NCI-H345 treated with DMSO at 0.1 percent for 48 hours (cell line): ENCODE data around the gene ATF1.

Experiments used
- DNase-seq: peaks from one replicate; lab custom pipeline; 2025; ENCODE audit not compliant: unreplicated experiment; lab: John Stamatoyannopoulos, UW

The ATF1 gene

GRCh38 chr12:50763639-50764285 is at the start of gene ATF1:
Gene ATF1, plus strand, starts transcription at chr12:50764101. Its CDS starts 16,045 bp downstream, at chr12:50780146.
- DNase-seq = no peak

- DNase-seq = no peak
Measured at GRCh38 chr12:50715174-50715573, 48.7 kb upstream of the ATF1 start.

GRCh38 chr12:50718760-50719159 is 45.1 kb upstream of the ATF1 start:
- no peak for DNase-seq

DNA sequence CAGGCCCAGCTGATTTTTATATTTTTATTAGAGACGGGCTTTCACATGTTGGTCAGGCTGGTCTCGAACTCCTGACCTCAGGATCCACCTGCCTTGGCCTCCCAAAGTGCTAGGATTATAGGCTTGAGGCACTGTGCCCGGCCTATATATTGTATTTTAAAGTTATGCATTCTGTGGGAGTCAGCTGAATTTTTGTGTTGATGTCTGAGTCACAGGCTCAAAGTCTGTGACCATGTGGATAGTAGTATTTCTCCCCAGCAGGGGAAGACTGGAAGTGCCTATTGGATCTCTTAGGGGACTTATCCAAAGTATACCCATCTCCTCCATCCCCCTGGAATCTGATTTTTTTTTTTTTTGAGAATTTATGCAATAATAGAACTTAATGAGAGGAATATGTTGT is 43.8 kb upstream of the ATF1 start:
- no peak for DNase-seq

DNA sequence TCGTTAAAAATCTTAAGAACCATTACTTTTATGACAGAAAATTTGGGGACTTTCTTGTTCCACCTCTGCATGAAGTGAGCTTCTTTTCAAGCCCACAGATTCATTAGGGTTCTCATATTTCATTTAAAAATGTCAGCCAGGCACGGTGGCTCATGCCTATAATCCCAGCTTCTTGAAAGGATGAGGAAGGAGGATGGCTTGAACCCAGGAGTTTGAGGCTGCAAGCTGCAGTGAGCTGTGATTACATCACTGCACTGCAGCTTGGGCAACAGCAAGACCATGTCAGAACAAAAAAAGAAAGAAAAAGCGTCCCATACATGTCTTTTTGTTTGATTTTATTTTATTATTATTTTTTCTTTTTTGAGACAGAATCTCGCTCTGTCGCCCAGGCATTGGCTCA is 43.4 kb upstream of the ATF1 start:
- no peak for DNase-seq

DNA sequence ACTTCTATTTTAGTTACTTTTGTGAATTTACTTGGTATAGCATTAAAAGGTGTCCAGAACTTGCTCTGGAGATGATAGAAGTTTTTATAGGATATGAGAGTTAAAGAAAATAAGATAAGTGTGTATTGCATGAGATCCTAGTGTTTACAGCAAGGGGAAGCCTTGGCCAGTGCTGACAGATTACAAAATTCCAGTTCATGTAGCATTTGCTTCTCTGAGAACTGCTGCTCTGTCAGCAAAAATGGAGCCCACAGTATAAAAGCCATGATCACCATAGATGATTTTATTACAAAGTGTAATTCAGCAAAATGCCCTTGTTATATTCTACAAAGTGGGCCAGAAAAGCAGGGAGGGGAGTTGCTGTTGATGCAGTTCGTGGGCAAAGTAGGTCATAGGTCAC is 40.0 kb upstream of the ATF1 start:
- no peak for DNase-seq

GRCh38 chr12:50725011-50725942 is 38.6 kb upstream of the ATF1 start:
- no peak for DNase-seq

DNA sequence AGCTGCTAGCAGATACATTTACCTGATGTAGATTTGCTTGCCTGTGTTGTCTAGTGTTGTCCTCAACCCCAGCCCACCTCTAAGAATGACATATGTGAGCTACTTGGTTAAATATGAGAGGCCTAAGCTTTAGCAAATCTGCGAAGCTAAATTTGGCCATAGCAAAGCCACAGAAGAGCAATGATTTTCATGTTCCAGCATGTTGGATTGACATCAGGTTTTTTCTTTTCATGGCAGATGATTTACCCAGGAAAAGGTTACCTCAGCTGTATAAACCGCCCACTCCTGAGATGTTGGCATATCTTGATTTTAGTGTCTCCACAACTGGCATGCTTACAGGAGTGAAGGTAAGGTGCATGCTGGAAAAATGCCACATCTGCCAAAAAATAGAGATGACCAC is 36.4 kb upstream of the ATF1 start:
- no peak for DNase-seq

GRCh38 chr12:50728417-50728816 is 35.5 kb upstream of the ATF1 start:
- DNase-seq = no peak

DNA sequence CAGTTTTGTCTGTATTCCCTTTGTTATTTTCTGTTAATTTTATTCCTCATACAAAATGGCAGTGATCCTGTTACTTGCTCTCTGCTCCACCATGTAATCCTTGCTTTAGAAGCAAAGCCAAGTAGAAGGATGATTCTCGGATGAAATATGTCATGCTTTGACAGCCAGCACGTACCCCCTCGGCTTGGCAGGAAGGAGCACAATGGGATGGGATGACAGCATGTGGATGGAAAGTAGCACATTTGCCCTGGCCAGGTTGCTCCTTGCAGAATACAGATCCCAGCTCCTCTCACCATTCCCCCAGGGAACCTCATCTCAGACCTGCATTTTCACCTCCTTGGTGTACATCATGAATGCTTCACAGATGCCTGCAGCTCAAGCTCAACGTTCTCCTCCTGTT is 35.1 kb upstream of the ATF1 start:
- no peak for DNase-seq

- DNase-seq = no peak
Measured at GRCh38 chr12:50732591-50732990, 31.3 kb upstream of the ATF1 start.

DNA sequence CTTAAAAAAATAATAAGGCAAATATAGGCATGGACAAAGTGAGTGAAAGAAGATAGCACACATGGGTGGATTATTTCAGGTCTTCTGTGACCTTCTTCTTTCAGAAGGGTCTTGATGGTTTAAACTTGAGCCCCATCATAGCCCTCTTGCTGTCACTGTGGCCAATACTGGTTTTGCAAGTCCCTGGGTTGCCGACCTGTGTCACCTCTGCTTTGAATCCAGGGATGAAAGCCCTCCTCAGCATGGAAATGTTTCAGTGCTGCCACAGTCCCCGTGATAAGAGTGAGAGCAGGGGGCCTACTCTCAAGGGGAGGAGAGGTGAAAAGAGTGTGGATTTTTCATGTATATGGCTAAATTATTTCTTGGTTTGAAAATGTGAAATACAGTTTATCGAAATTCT is 30.2 kb upstream of the ATF1 start:
- DNase-seq = no peak

GRCh38 chr12:50734409-50735263 is 29.3 kb upstream of the ATF1 start:
- no peak for DNase-seq

DNA sequence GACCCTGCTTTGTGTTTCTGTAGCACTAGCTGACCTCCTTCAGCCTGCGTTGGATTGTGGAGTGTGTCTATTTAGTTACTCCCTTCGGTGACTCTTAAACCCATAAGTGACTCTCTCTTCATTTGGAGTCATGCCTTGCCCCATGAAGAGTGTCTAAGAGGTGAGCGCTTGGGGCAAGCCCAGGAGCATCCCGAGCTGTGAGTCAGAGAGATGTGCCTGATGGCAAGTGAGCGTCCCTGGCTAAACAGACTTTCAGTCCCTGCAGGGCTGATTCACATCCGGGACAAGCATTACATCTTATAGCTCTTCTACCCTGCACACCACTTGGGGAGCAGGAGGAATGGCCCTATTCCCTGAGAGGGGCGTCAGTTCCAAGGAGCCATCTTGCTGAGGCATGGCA is 24.3 kb upstream of the ATF1 start:
- DNase-seq = no peak

GRCh38 chr12:50740307-50740706 is 23.6 kb upstream of the ATF1 start:
- no peak for DNase-seq

DNA sequence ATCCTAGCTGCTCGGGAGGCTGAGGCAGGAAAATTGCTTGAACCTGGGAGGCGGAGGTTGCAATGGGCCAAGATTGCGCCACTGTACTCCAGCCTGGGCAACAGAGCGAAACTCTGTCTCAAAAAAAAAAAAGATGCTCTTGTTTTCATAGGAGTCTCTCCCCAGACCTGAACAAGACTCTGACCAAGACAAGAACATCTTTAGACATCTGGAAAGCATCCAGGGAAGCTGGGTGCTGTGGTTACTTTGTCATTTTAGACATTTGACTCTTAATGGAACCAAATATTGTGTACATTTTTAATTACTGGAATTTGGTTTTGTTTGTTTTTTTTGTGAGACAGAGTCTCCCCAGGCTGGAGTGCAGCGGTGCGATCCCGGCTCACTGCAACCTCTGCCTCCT is 21.1 kb upstream of the ATF1 start:
- no peak for DNase-seq

DNA sequence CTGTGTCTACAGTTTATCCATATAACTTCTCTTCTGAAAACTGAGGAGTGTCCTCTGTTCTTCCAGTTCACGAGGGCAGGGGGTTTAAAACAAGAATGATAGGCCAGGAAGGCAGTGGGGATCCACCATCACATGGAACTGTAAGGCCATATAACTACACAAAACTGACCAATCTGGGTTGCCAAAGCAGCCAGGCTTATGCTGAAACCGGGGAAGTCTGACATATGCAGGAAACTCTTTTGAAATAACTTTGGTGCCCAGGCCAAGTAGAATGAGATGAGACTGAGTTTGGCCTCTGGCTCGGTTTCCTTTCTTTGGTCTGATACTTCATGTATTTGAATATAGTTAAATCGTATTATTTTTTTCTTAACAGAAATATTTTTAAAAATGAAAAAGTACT is 18.0 kb upstream of the ATF1 start:
- DNase-seq = no peak

DNA sequence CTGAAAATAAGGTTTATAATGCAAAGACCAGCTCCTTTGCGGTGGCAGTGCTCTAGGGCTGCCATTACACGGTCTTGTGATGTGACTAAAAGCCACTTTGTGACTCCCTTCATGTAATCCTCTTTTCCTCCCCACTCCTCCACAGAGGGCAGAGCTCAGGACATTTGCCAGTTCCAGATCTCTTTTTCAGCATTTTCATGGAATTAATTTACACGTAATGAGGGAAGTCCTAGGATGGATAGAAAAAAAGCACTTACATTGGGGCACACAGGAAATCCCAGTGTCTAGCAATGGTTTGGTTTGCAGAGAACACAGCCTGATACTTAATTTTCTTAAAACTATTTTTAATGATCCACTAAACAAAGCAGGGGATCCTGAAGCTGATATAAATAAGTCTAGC is 17.5 kb upstream of the ATF1 start:
- no peak for DNase-seq

DNA sequence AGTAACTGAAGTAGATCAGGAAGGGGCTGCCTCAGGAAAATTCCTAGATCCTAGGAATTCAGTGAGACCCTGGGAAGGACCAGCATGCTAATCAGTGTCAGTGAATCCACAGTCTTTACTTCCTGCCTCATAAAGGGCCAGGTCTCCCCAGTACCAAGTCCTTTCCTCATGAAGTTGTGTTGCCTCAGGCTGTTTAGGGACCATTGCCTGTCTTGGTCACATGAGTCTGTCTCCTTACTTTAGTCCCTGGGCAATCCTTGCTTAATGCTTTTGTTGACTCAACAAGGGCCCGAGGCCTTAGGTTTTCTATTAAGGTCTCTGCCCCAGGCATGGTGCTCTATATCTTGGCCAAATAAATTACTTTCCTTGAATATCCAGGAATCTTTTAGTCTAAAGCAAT is 16.1 kb upstream of the ATF1 start:
- no peak for DNase-seq

GRCh38 chr12:50749459-50749882 is 14.4 kb upstream of the ATF1 start:
- no peak for DNase-seq

DNA sequence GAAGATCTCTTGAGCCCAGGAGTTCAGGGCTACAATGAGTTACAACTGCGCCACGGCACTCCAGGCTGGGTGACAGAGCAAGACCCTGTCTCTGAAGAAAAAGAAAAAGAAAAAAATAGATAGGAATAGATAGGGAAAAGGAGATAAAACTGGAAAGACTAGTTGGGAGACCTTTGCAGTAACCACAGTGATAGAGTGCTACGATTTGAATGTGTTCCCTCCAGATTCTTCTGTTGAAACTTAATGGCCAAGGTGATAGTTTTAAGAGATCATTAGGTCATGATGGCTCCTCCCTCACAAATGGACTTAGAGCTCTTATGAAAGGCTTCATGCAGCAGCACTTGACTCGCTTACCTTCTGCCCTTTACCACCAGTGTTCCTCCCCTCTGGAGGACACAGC is 13.5 kb upstream of the ATF1 start:
- no peak for DNase-seq
